Colonic mucosa (tissue), 4 donors: Measurements from ENCODE around the gene CPT2. TPM values are rescaled to one million over a fixed set of nuclear protein-coding genes. Genes with fewer than 3 reads are reported as not detected.
"Not testable (repeated sequence)": the region's sequence is repeated elsewhere in the genome, so short reads cannot be mapped to it uniquely, and the experiment has no call there.

Experiments used
- DNase-seq: peaks from one replicate; pipeline ENCODE4 v3.0.0-alpha.2; 2020
- H3K27ac ChIP-seq: fragments of 200-600 bp; one replicate; pipeline ENCODE4 v1.8.0; 2021
- H3K27me3 ChIP-seq: fragments of 200-600 bp; one replicate; pipeline ENCODE4 v1.8.0; 2021
- H3K36me3 ChIP-seq: fragments of 200-600 bp; one replicate; pipeline ENCODE4 v1.8.0; 2021
- H3K4me1 ChIP-seq: fragments of 200-600 bp; one replicate; pipeline ENCODE4 v1.8.0; 2021; ENCODE audit warnings: mild to moderate bottlenecking
- H3K4me3 ChIP-seq: fragments of 200-600 bp; one replicate; pipeline ENCODE4 v1.8.0; 2021
- H3K9ac ChIP-seq, 2 donors: one replicate each; pipeline ENCODE4 v1.7.0; 2013; ENCODE audit warnings: control low read depth in 2 of 2, low read depth in 2 of 2, low read length in 2 of 2
- H3K9me3 ChIP-seq: fragments of 200-600 bp; one replicate; pipeline ENCODE4 v1.8.0; 2021
- CTCF ChIP-seq: fragments of 200-600 bp; IDR thresholded peaks from one replicate; pipeline ENCODE4 v1.8.0; 2022; ENCODE audit warnings: antibody characterized with exemption, mild to moderate bottlenecking
- intact Hi-C: fragments of 100-400 bp; cut with DNase I; formaldehyde crosslinking; loops from one replicate; pipeline ENCODE4 v1.14.1; 2022
- total RNA-seq, 2 donors: library from RNA; stranded (reverse); fragmentation: NEBNext Ultra II Directional in 1 of 2; extraction: Animal tissue kit (Norgen Biotek cat#: 25700) in 1 of 2; gene quantifications; one replicate each; pipeline ENCODE4 v1.2.1, GENCODE V29; 2021
- donor health status: healthy.
- donor health status: DM: no; HTN: no; CAD: no.
- donor health status: DM: no; HTN: no; CAD: no.

The CPT2 gene
- total RNA-seq, 2 donors from 2014 or later, result 66.1 to 66.4 TPM

DNA sequence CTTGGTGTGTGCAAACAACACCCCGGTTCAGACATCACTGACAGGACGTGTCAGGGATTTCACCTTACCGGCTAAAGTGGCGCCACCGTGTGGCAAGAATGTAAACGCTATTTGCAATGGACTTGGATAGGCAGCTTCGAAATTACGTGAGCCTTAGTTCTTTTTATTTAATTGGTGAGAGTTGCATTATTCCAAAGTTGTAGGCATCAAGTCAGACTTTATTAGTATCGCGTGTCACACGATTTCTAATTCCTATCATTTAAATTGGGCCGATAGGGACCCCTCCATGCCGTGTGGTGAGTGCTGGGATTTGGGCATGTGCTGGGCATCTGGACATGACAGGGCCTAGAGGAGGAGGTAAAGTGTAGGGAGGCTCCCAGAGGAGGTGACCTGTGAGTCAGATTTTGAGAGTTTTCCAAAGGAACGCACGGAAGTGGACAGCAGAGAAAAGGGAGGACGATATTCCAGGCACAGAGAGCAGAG lies 14.5 kb upstream of the CPT2 start:
- DNase-seq, result peak; percentile 92
- Histone ChIP-seq H3K27me3 (no peaks in the 10 kb centered on the region), H3K36me3 (no peaks in the 10 kb centered on the region), H3K4me3 (no peak overlapping the region), H3K9ac (peak overlapping the region in 1 of 2 donors; percentile 69), H3K4me1 (peaks cover 6% of the 10 kb centered on the region), H3K27ac (peak overlapping the region; percentile 72), H3K9me3 (no peaks in the 10 kb centered on the region)
- peak; percentile 97 for TF ChIP-seq CTCF
- intact Hi-C loops, result loop anchor here (10.0 kb wide), 1 partner anchor 477 kb away; no protein-coding TSS in a partner anchor

DNA sequence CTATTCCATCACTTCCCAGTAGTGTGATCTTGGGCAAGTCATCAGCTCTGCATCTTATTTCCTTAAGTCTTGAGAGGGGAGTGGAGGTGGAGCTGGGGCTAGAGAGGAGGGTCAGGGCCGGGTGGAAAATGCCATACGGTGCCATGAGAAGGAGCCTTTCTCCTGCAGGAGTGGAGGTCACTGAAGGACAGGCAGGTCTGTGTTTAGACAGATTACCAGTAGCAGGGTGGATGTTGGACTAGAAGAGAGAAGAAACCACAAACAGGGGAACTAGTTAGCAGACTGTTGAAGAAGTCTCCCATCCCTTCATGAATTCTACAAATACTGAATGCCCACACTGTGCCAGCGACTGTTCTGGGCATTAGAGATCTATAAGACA lies 13.9 kb upstream of the CPT2 start:
- Histone ChIP-seq H3K27ac (peak overlapping the region; percentile 72), H3K9me3 (no peaks in the 10 kb centered on the region), H3K4me1 (peaks cover 6% of the 10 kb centered on the region), H3K27me3 (no peaks in the 10 kb centered on the region), H3K9ac (peak overlapping the region in 1 of 2 donors; percentile 69), H3K4me3 (no peak overlapping the region), H3K36me3 (no peaks in the 10 kb centered on the region)
- no peak for DNase-seq
- intact Hi-C loops, result loop anchor here (10.0 kb wide), 1 partner anchor 478 kb away; no protein-coding TSS in a partner anchor
- TF ChIP-seq CTCF, result no peak

DNA sequence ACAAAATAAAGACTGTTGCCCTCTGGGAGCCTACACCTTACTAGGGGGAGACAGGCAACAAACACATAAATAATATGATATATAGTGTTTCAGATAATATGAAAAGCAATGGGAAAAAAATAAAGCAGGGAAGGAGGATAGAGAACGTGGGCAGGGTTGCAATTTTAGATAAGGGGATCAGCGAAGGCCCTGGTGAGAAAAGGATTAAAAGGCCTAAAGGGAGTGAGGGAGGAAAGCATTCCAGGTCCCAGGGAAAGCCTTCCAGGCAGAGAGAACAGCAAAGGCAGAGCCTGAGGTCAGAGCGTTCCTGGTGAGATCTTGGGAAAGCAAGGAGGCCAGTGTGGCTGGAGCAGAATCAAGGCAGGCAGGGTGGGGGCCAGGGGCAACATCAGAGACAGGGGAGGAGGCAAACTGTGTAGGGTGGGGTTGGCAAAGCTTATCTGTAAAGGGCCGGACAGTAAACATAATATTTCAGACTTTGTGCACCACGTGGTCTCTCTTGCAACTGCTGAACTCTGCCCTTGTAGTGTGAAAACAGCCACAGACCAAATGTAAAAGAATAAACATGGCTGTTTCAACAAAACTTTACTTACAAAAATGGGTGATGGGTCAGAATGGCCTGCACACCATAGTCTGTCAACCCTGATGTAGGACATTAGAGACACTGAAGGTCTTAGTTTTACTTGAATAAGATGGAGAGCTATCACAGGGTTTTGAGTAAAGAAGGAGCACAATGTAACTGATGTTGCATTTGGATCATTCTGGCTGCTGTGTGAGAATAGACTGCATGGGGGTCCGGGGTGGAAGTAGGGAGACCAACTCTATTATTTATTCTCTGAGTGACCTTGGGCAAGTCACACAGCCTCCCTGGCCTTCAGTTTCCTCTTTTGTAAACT lies 13.3 kb upstream of the CPT2 start:
- peak overlapping the region; percentile 72 for H3K27ac ChIP-seq
- no peak for TF ChIP-seq CTCF
- intact Hi-C loops, result loop anchor here (10.0 kb wide), 1 partner anchor 479 kb away; no protein-coding TSS in a partner anchor

GRCh38 chr1:53185955-53186297 lies 10.7 kb upstream of the CPT2 start:
- not testable (repeated sequence) for H3K27me3 ChIP-seq, H3K4me3 ChIP-seq, H3K9ac ChIP-seq, DNase-seq, H3K27ac ChIP-seq, H3K4me1 ChIP-seq, H3K9me3 ChIP-seq, H3K36me3 ChIP-seq
- intact Hi-C loops, result loop anchor here (10.0 kb wide), 1 partner anchor 481 kb away; no protein-coding TSS in a partner anchor

More for the DNA sequence above, 13.3 kb upstream of the CPT2 start:
- H3K9ac ChIP-seq, result peak overlapping the region in 1 of 2 donors; percentile 69
- DNase-seq, result peak; percentile 88
- no peaks in the 10 kb centered on the region for H3K36me3 ChIP-seq
- no peaks in the 10 kb centered on the region for H3K9me3 ChIP-seq
- H3K27me3 ChIP-seq, result no peaks in the 10 kb centered on the region
- peaks cover 6% of the 10 kb centered on the region for H3K4me1 ChIP-seq
- no peak overlapping the region for H3K4me3 ChIP-seq

GRCh38 chr1:53186533-53186932 lies 10.1 kb upstream of the CPT2 start:
- no peak for TF ChIP-seq CTCF
- intact Hi-C loops, result loop anchor here (10.0 kb wide), 1 partner anchor 482 kb away; no protein-coding TSS in a partner anchor
- H3K4me1 ChIP-seq, result peaks cover 6% of the 10 kb centered on the region
- H3K27ac ChIP-seq, result no peak overlapping the region
- no peaks in the 10 kb centered on the region for H3K27me3 ChIP-seq
- no peak overlapping the region for H3K9ac ChIP-seq
- peak; percentile 65 for DNase-seq
- no peaks in the 10 kb centered on the region for H3K36me3 ChIP-seq
- H3K4me3 ChIP-seq, result no peak overlapping the region
- H3K9me3 ChIP-seq, result no peaks in the 10 kb centered on the region

DNA sequence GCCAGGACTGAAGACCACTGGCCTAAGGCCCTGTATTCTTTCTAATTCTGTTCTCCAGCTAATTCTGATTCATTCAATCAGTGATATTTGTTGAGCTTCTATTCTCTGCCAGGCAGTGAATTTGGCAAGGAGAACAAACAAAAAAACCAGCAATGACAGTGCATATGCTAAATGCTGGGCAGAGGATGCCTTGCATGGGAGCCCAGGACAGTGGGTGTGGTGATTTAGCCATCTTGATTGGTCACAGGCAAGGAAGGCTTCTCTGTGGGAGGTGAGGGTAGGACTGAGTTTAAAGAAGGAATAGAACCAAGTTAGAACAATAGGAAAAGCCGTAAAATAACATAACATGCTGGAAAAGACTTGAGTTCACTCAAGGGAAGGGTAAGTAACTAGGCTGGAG lies 9.2 kb upstream of the CPT2 start:
- peaks cover 6% of the 10 kb centered on the region for H3K4me1 ChIP-seq
- no peaks in the 10 kb centered on the region for H3K9me3 ChIP-seq
- H3K4me3 ChIP-seq, result no peak overlapping the region
- H3K36me3 ChIP-seq, result no peaks in the 10 kb centered on the region
- intact Hi-C loops, result loop anchor here (10.0 kb wide), 1 partner anchor 483 kb away; no protein-coding TSS in a partner anchor
- H3K27me3 ChIP-seq, result no peaks in the 10 kb centered on the region
- no peak overlapping the region for H3K9ac ChIP-seq
- no peak for DNase-seq
- TF ChIP-seq CTCF, result no peak
- no peak overlapping the region for H3K27ac ChIP-seq
